ENCODE data around the gene TM4SF1.

- TF ChIP-seq CTCF (IDR thresholded peaks at IDR 0.05), result no peak
- peak in 1 of 3 donors; percentile 26 for TF ChIP-seq POLR2A (IDR thresholded peaks at IDR 0.05)
Measured at GRCh38 chr3:149366941-149367840, 10.3 kb downstream of the TM4SF1 start.

Data from body of pancreas (tissue), 4 donors.